ENCODE data around the gene RPTN.

GRCh38 chr1:152110860-152111514 is 48.0 kb downstream of the RPTN start:
- TF ChIP-seq CTCF (conservative IDR thresholded peaks at IDR 0.05) (no peak), ZFX (IDR thresholded peaks at IDR 0.05) (no peak)
